ENCODE data around the gene TCF19. TPM values are rescaled to one million over a fixed set of nuclear protein-coding genes. Genes with fewer than 3 reads are reported as not detected.
"Not testable (repeated sequence)": the region's sequence is repeated elsewhere in the genome, so short reads cannot be mapped to it uniquely, and the experiment has no call there.

The TCF19 gene
- total and polyA plus RNA-seq, 10 of the 15 experiments (the other 5 are each of a cell fraction or from before 2014, with no cell fraction given), result 7.7 to 103 (median 53.3) TPM

GRCh38 chr6:31187780-31188194 lies 29.4 kb downstream of the TCF19 start:
- Histone ChIP-seq H3K9ac (ENCODE audit: control insufficient read depth, insufficient read depth, low read length) (no peak overlapping the region), H3K79me2 (ENCODE audit: control insufficient read depth, insufficient read depth, low read length) (no peaks in the 10 kb centered on the region; the same call in none of the 2 replicates), H3K9me3 (replicated peaks; ENCODE audit: control insufficient read depth, insufficient read depth, low read length) (no peaks in the 10 kb centered on the region), H3K4me1 (ENCODE audit: control insufficient read depth, insufficient read depth, low read length) (peaks cover 21% of the 10 kb centered on the region), H3K4me2 (ENCODE audit: control insufficient read depth, insufficient read depth) (no peak overlapping the region), H3K36me3 (ENCODE audit: control insufficient read depth in 2 of 2, insufficient read depth in 2 of 2, low read length in 1 of 2) (no peaks in the 10 kb centered on the region), H3K27ac (ENCODE audit: control insufficient read depth, insufficient read depth) (no peak overlapping the region), H3K4me3 (no peak overlapping the region), H2AFZ (ENCODE audit: control insufficient read depth, low read depth, low read length) (no peak overlapping the region), H4K20me1 (ENCODE audit: control insufficient read depth, insufficient read depth) (no peaks in the 10 kb centered on the region), H3K27me3 (replicated peaks in 1 of 2; ENCODE audit: control insufficient read depth in 2 of 2, insufficient read depth in 2 of 2, low read length in 1 of 2) (no peaks in the 10 kb centered on the region)
- intact Hi-C loops (cut with micrococcal nuclease; ENCODE audit: unreplicated experiment) (no loop called here), in situ Hi-C loops (cut with MboI) (no loop called here)
- ATAC-seq, result no peak
- 68% methylated on average over 3 of the region's 5 CpGs for WGBS (ENCODE audit: insufficient coverage, insufficient replicate concordance, low lambda C conversion rate, missing lambda C conversion rate)
- ChIA-PET POLR2A (interaction anchor here (0.7 to 1.4 kb wide), 5 partner anchors 23 to 376 kb away, joined by 3 to 6 read pairs (median 4); partner anchors contain the start of gene TCF19), CTCF (interaction anchor here (0.6 to 14.6 kb wide), 6 partner anchors 10 to 696 kb away, joined by 3 to 326 read pairs (median 4); partner anchors contain the start of gene PSORS1C2), RAD21 (ENCODE audit: unreplicated experiment) (interaction anchor here (0.7 kb wide), 1 partner anchor 49 kb away, joined by 3 read pairs; the partner anchor contains the start of gene PSORS1C2), SMC1A (ENCODE audit: uncharacterized antibody, unreplicated experiment) (interaction anchor here (0.7 to 1.1 kb wide), 3 partner anchors 29 to 51 kb away, joined by 3 to 4 read pairs (median 4); partner anchors contain the start of gene TCF19)
- no peak for FAIRE-seq
- BruUV-seq (replicated peaks), result no TSS peak
- TF ChIP-seq MLLT1 (IDR thresholded peaks at IDR 0.05) (0 out of 2 replicates have a peak, but pooled peaks have one; percentile 52), SMARCA5 (IDR thresholded peaks at IDR 0.05) (no peak)
- DNase-seq (ENCODE audit: low read depth, low spot score), result no peak

- ChIA-PET RAD21 (ENCODE audit: unreplicated experiment) (interaction anchor here (1.0 kb wide), 1 partner anchor 41 kb away, joined by 3 read pairs; no protein-coding TSS in a partner anchor), SMC1A (ENCODE audit: uncharacterized antibody, unreplicated experiment) (interaction anchor here (5.2 kb wide), 1 partner anchor 52 kb away, joined by 52 read pairs; the partner anchor contains the start of gene PSORS1C2), CTCF (interaction anchor here (1.0 to 14.6 kb wide), 3 partner anchors 8 to 52 kb away, joined by 3 to 326 read pairs (median 3); partner anchors contain the start of gene PSORS1C2)
- BruUV-seq (replicated peaks); H3K4me3 ChIP-seq; H3K27me3 ChIP-seq (replicated peaks in 1 of 2; ENCODE audit: control insufficient read depth in 2 of 2, insufficient read depth in 2 of 2, low read length in 1 of 2); FAIRE-seq; POLR2A ChIA-PET; H3K9ac ChIP-seq (ENCODE audit: control insufficient read depth, insufficient read depth, low read length); DNase-seq (ENCODE audit: low read depth, low spot score); H3K36me3 ChIP-seq (ENCODE audit: control insufficient read depth in 2 of 2, insufficient read depth in 2 of 2, low read length in 1 of 2); H3K4me2 ChIP-seq (ENCODE audit: control insufficient read depth, insufficient read depth); H3K79me2 ChIP-seq (ENCODE audit: control insufficient read depth, insufficient read depth, low read length); intact Hi-C loops (cut with micrococcal nuclease; ENCODE audit: unreplicated experiment); ATAC-seq; H3K27ac ChIP-seq (ENCODE audit: control insufficient read depth, insufficient read depth); H2AFZ ChIP-seq (ENCODE audit: control insufficient read depth, low read depth, low read length); H3K9me3 ChIP-seq (replicated peaks; ENCODE audit: control insufficient read depth, insufficient read depth, low read length); in situ Hi-C loops (cut with MboI); H4K20me1 ChIP-seq (ENCODE audit: control insufficient read depth, insufficient read depth): not testable (repeated sequence)
- peaks cover 21% of the 10 kb centered on the region for H3K4me1 ChIP-seq (ENCODE audit: control insufficient read depth, insufficient read depth, low read length)
- 95% methylated on average over 3 of the region's 3 CpGs for WGBS (ENCODE audit: insufficient coverage, insufficient replicate concordance, low lambda C conversion rate, missing lambda C conversion rate)
Observed at GRCh38 chr6:31189223-31189622, 30.8 kb downstream of the TCF19 start.

All from GM12878 (cell line).